NT2/D1 (cell line): ENCODE measurements around the gene PIP5K1C.

ENCODE experiments used
- SUZ12 ChIP-seq: IDR thresholded peaks from 2 replicates; pipeline ENCODE4 v1.6.1; 2011; ENCODE audit not compliant: insufficient read length, insufficient read depth; ENCODE audit errors: extremely low read depth
- YY1 ChIP-seq: IDR thresholded peaks from 2 replicates; pipeline ENCODE4 v1.6.1; 2011; ENCODE audit not compliant: insufficient read length, insufficient read depth
- ZNF274 ChIP-seq: IDR thresholded peaks from 2 replicates; pipeline ENCODE4 v1.6.1; 2011; ENCODE audit warnings: mild to moderate bottlenecking, low read depth, low read length

GRCh38 chr19:3695124-3695733, 5.0 kb downstream of the PIP5K1C start:
- TF ChIP-seq YY1 (no peak), ZNF274 (no peak), SUZ12 (no peak)
